Epithelial cell of umbilical artery (primary cell): ENCODE measurements around the gene ZNF329. TPM values are rescaled to one million over a fixed set of nuclear protein-coding genes. Genes with fewer than 3 reads are reported as not detected.

ENCODE experiments used
- total RNA-seq: library from RNA; depleted of rRNA; stranded (reverse); fragments of >200 nt; gene quantifications from 2 replicates; pipeline ENCODE4 v1.2.3, GENCODE V29; 2014

Gene ZNF329
- total RNA-seq = 8.4 and 9.4 TPM in 2 replicates

DNA sequence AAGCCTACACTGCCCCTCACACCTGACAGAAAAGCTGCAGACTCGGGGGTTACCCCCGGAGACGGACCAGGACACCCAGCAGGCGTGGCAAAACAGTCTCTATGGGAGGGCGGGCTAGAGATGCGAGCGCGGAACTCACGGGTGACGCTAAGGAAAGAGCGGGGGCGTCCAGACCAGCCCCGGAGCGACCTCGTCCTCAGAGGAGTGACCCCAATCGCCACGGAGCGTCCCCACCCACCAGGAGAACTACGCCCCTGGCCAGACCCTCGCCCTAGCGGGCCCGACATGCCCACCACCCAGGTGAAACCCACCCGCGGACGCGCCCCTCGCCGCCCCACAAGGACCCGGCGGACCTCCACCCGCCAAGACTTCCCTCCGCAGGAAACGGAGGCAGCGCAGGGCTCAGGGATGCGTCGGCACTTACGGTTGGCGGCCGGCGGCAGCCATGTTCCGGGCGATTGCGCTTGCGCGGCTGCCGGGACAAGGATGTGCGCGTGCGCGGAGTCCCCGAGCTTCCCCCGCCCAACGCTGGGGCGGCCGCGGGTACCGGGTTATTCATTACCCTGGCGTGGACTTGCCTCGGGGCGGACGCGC, at the start of gene ZNF329:
ZNF329 (minus strand) TSS at position 462 of the 594 bp plus-strand sequence. CDS start 21,286 bp downstream, outside the sequence.

DNA sequence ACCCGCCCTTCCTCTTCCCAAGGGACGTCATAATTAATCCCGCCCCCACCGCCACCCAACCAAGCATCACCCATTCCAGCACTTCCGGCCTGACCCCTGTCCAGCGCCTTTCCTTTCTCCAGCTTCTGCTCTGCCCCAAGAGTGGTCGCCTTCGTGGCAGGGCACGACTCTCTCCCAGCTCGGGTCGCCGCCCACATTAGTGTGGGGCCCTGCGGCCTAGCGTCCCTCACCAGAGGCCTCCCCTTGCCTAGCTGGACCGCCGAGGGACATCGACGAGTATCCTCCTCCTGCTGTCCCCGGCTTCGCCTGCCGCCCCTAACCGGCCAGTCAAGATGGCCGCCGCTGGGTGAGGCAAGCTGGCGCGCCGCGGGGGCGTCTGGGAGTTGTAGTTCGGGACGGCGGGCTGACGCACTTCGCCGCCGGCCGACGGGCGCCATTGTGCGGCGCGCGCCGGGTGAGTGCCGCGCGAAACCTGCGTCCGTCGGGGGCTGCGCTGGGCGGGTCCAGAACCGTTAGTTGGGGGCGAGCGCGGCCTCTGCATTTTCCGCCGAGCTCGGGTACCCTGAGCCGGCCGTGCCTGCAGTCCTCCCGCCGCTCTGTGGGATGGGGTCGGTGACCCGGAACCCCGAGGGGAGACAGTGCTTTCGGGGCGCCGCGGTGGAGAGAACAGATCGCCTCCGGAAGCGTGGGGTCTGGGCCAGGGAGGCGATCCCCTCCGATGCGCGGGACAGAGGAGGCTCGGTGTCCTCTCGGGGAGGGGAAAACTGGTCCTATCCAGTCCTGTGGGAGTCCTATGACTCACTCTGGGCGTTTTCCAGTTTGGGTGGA, 32.6 kb upstream of the ZNF329 start, which contains the start of gene ZNF274:
ZNF274 (plus strand) TSS at position 73 of the 828 bp plus-strand sequence. CDS start 905 bp downstream, outside the sequence.

DNA sequence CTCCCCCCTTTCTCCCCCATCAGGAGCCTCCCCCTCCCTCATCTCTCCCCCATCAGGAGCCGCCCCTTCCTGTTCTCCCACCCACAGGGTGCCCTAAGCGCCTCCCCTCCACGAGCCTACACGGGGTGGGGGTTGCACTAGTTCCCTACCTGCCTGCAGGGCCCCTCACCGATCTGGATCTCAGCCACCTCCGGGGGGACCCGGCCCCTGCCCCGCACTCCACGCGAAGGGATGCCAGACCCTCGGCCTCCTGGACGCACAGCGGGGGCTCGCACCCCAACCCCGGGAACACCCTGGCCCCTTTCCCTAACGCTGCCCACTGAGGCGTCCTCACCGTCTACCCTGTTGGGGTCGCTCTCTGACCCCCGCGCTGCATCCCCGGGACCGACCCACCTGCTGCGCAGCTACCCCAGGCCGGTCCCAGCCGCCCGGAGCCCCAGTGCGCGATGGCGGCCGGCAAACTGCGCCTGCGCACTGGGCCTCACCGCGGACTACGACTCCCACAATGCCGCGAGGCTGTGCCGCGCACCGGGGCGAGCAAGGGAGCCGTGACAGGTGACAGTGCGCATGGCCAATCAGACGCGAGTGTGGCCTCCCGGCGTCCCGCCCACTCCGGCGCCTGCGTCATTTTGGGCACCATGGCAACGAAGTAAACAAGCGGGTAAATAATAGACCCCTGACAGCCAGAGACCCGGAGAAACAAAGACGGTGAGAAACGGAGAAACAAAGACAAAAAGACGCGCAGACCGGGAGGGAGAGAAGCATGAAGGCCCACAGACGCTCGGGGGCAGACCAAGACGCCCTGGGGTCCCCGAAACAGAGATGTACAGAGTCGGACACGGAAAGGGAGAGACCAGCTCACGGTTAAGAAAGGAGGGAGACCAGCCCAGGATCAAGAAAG, 52.6 kb downstream of the ZNF329 start, which contains the start of gene ZSCAN18:
ZSCAN18 (minus strand) TSS at position 451 of the 901 bp plus-strand sequence. CDS start 7,964 bp downstream, outside the sequence.

Other genes with a start within 250 kb of the ZNF329 start
- 10.7 and 17.8 TPM in 2 replicates for gene ZNF417, start 234.2 kb downstream of the ZNF329 start, total RNA-seq
- gene ZNF418, start 215.4 kb downstream of the ZNF329 start, total RNA-seq = 1.6 and 2.1 TPM in 2 replicates
- 3.5 and 4.2 TPM in 2 replicates for gene ZNF256, start 203.1 kb downstream of the ZNF329 start, total RNA-seq
- not detected in 2 replicates for gene C19orf18, start 176.3 kb downstream of the ZNF329 start, total RNA-seq
- 8.4 and 9.4 TPM in 2 replicates for gene ZNF606, start 148.0 kb downstream of the ZNF329 start, total RNA-seq
- not detected in 2 replicates for gene ZSCAN1, start 116.8 kb downstream of the ZNF329 start, total RNA-seq
- gene ZNF135, start 91.5 kb downstream of the ZNF329 start, total RNA-seq = 0.30 and 0.32 TPM in 2 replicates
- gene ZSCAN18, start 52.6 kb downstream of the ZNF329 start, total RNA-seq = 11.7 TPM in 2 replicates
- 15.3 and 19.2 TPM in 2 replicates for gene ZNF274, start 32.3 kb upstream of the ZNF329 start, total RNA-seq
- 58.1 and 95.7 TPM in 2 replicates for gene ZNF544, start 78.1 kb upstream of the ZNF329 start, total RNA-seq
- gene ZNF8, start 128.2 kb upstream of the ZNF329 start, total RNA-seq = 3.3 and 3.6 TPM in 2 replicates
- gene ERVK3-1, start 154.6 kb upstream of the ZNF329 start, total RNA-seq = 21.4 and 31.2 TPM in 2 replicates
- 2.1 and 2.3 TPM in 2 replicates for gene ZSCAN22, start 176.2 kb upstream of the ZNF329 start, total RNA-seq
- gene A1BG, start 202.7 kb upstream of the ZNF329 start, total RNA-seq = 3.6 and 6.2 TPM in 2 replicates
- gene ZNF497, start 212.0 kb upstream of the ZNF329 start, total RNA-seq = 0.65 and 1.4 TPM in 2 replicates
- gene ZNF837, start 230.2 kb upstream of the ZNF329 start, total RNA-seq = 1.2 and 2.9 TPM in 2 replicates
- 1,884 and 2,690 TPM in 2 replicates for gene RPS5, start 236.5 kb upstream of the ZNF329 start, total RNA-seq
- gene RNF225, start 244.9 kb upstream of the ZNF329 start, total RNA-seq = not detected in 2 replicates